CD8-positive, alpha-beta memory T cell (primary cell): ENCODE results near the gene SUPT3H. TPM values are rescaled to one million over a fixed set of nuclear protein-coding genes. Genes with fewer than 3 reads are reported as not detected.

ENCODE experiments used
- CTCF ChIA-PET: fragments of 350-600 bp; sonication (Branson Sonifier 250); formaldehyde crosslinking; loops from one replicate; lab custom pipeline; 2021; ENCODE audit warnings: antibody characterized with exemption; lab: Charles Lee
- POLR2A ChIA-PET: fragments of 350-600 bp; sonication (Branson Sonifier 250); formaldehyde crosslinking; loops from one replicate; lab custom pipeline; 2021; ENCODE audit warnings: antibody characterized with exemption; lab: Charles Lee
- DNase-seq, 5 donors: peaks; one replicate each; pipeline versions ENCODE4 v3.0.0 to v3.0.0-alpha.2; 2020 to 2022; ENCODE audit warnings: mixed read lengths in 1 of 5
- H3K27ac ChIP-seq: one replicate; pipeline ENCODE4 v1.7.0; 2013; ENCODE audit warnings: low read depth, mild to moderate bottlenecking, low read length, moderate library complexity
- H3K27me3 ChIP-seq: 2 replicates; pipeline ENCODE4 v1.7.0; 2013; ENCODE audit warnings: low read length, mild to moderate bottlenecking; ENCODE audit not compliant: insufficient read depth, poor library complexity, severe bottlenecking
- H3K36me3 ChIP-seq: 2 replicates; pipeline ENCODE4 v1.7.0; 2013; ENCODE audit warnings: mild to moderate bottlenecking, low read length, moderate library complexity; ENCODE audit not compliant: insufficient read depth
- H3K4me1 ChIP-seq: 2 replicates; pipeline ENCODE4 v1.7.0; 2013; ENCODE audit warnings: mild to moderate bottlenecking, low read length, moderate library complexity; ENCODE audit not compliant: insufficient read depth
- H3K4me3 ChIP-seq: 2 replicates; pipeline ENCODE4 v1.7.0; 2013; ENCODE audit warnings: mild to moderate bottlenecking, low read length
- H3K9me3 ChIP-seq: 2 replicates; pipeline ENCODE4 v1.7.0; 2013; ENCODE audit warnings: mild to moderate bottlenecking, low read length
- H3K27ac Mint-ChIP-seq, 8 donors: one replicate each; pipeline ENCODE4 v1.8.0; 2020 to 2021; ENCODE audit warnings: mixed read lengths in 8 of 8, mild to moderate bottlenecking in 6 of 8, inconsistent platforms in 3 of 8, moderate library complexity in 3 of 8
- H3K27me3 Mint-ChIP-seq, 2 donors: one replicate each; pipeline ENCODE4 v1.8.0; 2020 to 2021; ENCODE audit warnings: mixed read lengths in 2 of 2, mild to moderate bottlenecking in 1 of 2, moderate library complexity in 1 of 2
- H3K36me3 Mint-ChIP-seq, 3 donors: one replicate each; pipeline ENCODE4 v1.8.0; 2020 to 2021; ENCODE audit warnings: mixed read lengths in 3 of 3, inconsistent platforms in 1 of 3, mild to moderate bottlenecking in 1 of 3
- H3K4me1 Mint-ChIP-seq, 3 donors: one replicate each; pipeline ENCODE4 v1.8.0; 2020 to 2021; ENCODE audit warnings: mixed read lengths in 3 of 3, inconsistent platforms in 1 of 3, mild to moderate bottlenecking in 1 of 3
- H3K4me3 Mint-ChIP-seq, 7 donors: one replicate each; pipeline ENCODE4 v1.8.0; 2020 to 2021; ENCODE audit warnings: mixed read lengths in 7 of 7, mild to moderate bottlenecking in 6 of 7, moderate library complexity in 4 of 7, inconsistent platforms in 2 of 7
- H3K9me3 Mint-ChIP-seq, 5 donors: one replicate each; pipeline ENCODE4 v1.8.0; 2020 to 2022; ENCODE audit warnings: mixed read lengths in 5 of 5, mild to moderate bottlenecking in 3 of 5, moderate library complexity in 2 of 5, inconsistent platforms in 1 of 5
- polyA plus RNA-seq: library from polyadenylated mRNA; unstranded; fragments of 300-500 nt; fragmentation: Illumina TruSeq; gene quantifications from one replicate; pipeline ENCODE4 v1.2.3, GENCODE V29; 2021
- total RNA-seq, 2 experiments: library from RNA; stranded (reverse); gene quantifications; one replicate each; pipeline ENCODE4 v1.2.3, GENCODE V29; 2021

SUPT3H gene
- total and polyA plus RNA-seq, 3 experiments from 2014 or later, result 13.7 to 17.1 (median 14.6) TPM

DNA sequence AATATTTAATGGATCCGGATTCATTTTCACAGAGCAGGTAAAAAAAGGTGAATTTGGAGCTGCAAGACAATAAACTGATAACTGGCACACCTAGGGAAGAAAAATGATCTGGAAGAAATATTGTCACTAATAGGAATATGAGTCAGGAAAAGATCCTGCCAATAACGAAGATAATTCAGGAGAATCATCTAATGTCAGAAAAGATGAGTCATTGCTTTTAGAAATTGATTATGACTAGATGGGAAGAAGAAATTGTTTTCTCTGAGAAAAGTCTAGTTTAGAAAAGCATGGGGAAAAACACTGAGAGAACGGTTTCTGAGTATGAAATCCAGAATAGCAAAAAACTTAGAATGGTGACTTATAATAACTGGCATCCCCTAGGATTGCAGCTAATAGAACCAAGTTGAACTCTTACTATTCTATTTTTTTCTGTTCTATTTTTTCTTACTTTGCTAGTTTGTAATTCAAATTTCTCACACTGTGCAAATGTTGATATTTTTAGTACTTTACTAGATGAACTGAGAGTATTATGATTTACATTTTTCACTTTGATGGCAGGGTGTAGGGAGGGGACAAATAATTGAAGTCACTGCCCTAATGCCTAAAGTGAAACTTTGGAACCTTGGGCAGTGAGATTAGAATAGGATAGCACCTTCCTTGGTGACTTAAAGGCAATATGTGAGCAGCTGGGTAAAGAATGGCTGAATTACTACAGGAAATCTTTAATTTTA, 38.2 kb upstream of the SUPT3H start:
- POLR2A ChIA-PET, result no interaction called here

DNA sequence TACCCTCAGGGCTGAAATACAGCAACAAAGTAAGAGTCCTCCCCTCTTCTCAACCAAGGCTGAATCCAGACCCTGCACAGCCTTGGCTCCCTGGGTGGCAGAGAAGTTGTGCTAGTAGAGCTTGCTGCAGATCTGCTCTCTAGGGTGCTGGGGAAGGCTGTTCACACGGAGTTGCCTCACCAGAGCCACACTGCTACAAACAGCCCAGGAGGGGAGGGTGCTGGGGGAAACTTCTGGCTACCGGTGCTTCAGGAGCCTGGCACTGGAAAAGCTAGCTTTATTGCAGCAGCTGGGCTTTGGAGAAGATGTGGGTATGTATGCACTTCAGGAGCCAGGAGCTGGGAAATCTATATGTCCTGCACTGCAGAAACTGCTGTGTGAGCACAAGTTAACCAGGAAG, 37.6 kb upstream of the SUPT3H start:
- no peak for DNase-seq
- Histone ChIP-seq H3K9me3 (no peaks in the 10 kb centered on the region), H3K27ac (no peak overlapping the region), H3K4me1 (peaks cover 11% of the 10 kb centered on the region), H3K36me3 (no peaks in the 10 kb centered on the region), H3K4me3 (no peak overlapping the region), H3K27me3 (peaks cover 5% of the 10 kb centered on the region)
- POLR2A ChIA-PET, result no interaction called here
- CTCF ChIA-PET, result no interaction called here
- Mint-ChIP-seq H3K36me3 (no peaks in the 10 kb centered on the region), H3K4me1 (peaks cover 11 to 14% (median 13%) of the 10 kb centered on the region in 3 donors), H3K9me3 (no peaks in the 10 kb centered on the region), H3K4me3 (no peak overlapping the region), H3K27me3 (peaks cover 10 to 29% of the 10 kb centered on the region in 2 donors), H3K27ac (no peak overlapping the region)

More for the DNA sequence above, 38.2 kb upstream of the SUPT3H start:
- peaks cover 17% of the 10 kb centered on the region for H3K4me1 ChIP-seq
- H3K9me3 ChIP-seq, result no peaks in the 10 kb centered on the region
- no peak overlapping the region for H3K4me3 Mint-ChIP-seq
- H3K4me3 ChIP-seq, result no peak overlapping the region
- no peak for DNase-seq
- peaks cover 14 to 23% of the 10 kb centered on the region in 2 donors for H3K27me3 Mint-ChIP-seq
- H3K36me3 Mint-ChIP-seq, result no peaks in the 10 kb centered on the region
- no peak overlapping the region for H3K27ac ChIP-seq
- no peak overlapping the region for H3K27ac Mint-ChIP-seq
- H3K27me3 ChIP-seq, result peaks cover 7% of the 10 kb centered on the region
- H3K36me3 ChIP-seq, result no peaks in the 10 kb centered on the region
- peaks cover 17 to 21% (median 19%) of the 10 kb centered on the region in 3 donors for H3K4me1 Mint-ChIP-seq
- CTCF ChIA-PET, result no interaction called here
- no peaks in the 10 kb centered on the region for H3K9me3 Mint-ChIP-seq

DNA sequence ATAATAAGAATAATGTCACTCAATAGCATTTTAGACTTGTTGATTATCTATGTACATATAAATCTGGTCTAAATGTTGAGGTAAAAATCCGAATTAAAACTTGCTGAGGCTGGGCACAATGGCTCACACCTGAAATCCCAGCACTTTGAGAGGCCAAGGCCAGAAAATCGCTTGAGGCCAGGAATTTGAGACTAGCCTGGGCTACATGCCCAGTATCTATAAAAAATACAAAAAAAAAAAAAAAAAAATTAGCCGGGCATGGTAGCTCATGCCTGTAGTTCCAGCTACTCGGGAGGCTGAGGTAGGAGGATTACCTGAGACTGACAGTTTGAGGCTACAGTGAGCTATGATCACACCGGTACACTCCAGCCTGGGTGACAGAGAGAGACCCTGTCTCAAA, 34.2 kb upstream of the SUPT3H start:
- no peaks in the 10 kb centered on the region for H3K36me3 Mint-ChIP-seq
- H3K9me3 ChIP-seq, result no peaks in the 10 kb centered on the region
- H3K27ac Mint-ChIP-seq, result no peak overlapping the region
- H3K4me3 ChIP-seq, result no peak overlapping the region
- no peak overlapping the region for H3K27ac ChIP-seq
- ChIA-PET CTCF (no interaction called here), POLR2A (no interaction called here)
- no peaks in the 10 kb centered on the region for H3K36me3 ChIP-seq
- H3K27me3 ChIP-seq, result no peaks in the 10 kb centered on the region
- no peaks in the 10 kb centered on the region for H3K9me3 Mint-ChIP-seq
- no peak for DNase-seq
- peaks cover 2 to 15% of the 10 kb centered on the region in 2 donors for H3K27me3 Mint-ChIP-seq
- no peaks in the 10 kb centered on the region for H3K4me1 Mint-ChIP-seq
- no peak overlapping the region for H3K4me3 Mint-ChIP-seq
- no peaks in the 10 kb centered on the region for H3K4me1 ChIP-seq

DNA sequence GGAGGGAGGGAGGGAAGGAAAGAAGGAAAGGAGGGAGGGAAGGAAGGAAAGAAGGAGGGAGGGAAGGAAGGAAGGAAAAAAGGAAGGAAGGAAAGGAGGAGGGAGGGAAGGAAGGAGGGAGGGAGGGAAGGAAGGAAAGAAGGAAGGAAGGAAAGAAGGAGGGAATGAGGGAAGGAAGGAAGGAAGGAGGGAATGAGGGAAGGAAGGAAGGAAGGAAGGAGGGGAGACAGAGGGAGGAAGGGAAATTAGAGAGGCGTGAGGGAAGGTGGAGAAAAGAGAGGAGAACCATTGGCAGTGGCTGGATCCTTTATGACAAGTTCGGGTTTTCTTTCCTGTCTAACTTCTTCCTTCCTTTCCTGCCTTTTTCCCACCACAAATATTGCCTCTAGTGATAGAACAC, 22.3 kb upstream of the SUPT3H start:
- no peaks in the 10 kb centered on the region for H3K9me3 Mint-ChIP-seq
- DNase-seq, result no peak
- Histone ChIP-seq H3K27ac (no peak overlapping the region), H3K36me3 (no peaks in the 10 kb centered on the region), H3K9me3 (no peaks in the 10 kb centered on the region), H3K4me3 (no peak overlapping the region), H3K27me3 (no peaks in the 10 kb centered on the region), H3K4me1 (no peaks in the 10 kb centered on the region)
- no peak overlapping the region for H3K4me3 Mint-ChIP-seq
- peaks cover 0 to 4% (median 2%) of the 10 kb centered on the region in 3 donors for H3K36me3 Mint-ChIP-seq
- POLR2A ChIA-PET, result interaction anchor here (0.6 kb wide), 1 partner anchor 15 kb away, joined by 5 read pairs; no protein-coding TSS in a partner anchor
- no peak overlapping the region for H3K27ac Mint-ChIP-seq
- H3K27me3 Mint-ChIP-seq, result peaks cover 5 to 31% of the 10 kb centered on the region in 2 donors
- no peaks in the 10 kb centered on the region for H3K4me1 Mint-ChIP-seq
- CTCF ChIA-PET, result no interaction called here

DNA sequence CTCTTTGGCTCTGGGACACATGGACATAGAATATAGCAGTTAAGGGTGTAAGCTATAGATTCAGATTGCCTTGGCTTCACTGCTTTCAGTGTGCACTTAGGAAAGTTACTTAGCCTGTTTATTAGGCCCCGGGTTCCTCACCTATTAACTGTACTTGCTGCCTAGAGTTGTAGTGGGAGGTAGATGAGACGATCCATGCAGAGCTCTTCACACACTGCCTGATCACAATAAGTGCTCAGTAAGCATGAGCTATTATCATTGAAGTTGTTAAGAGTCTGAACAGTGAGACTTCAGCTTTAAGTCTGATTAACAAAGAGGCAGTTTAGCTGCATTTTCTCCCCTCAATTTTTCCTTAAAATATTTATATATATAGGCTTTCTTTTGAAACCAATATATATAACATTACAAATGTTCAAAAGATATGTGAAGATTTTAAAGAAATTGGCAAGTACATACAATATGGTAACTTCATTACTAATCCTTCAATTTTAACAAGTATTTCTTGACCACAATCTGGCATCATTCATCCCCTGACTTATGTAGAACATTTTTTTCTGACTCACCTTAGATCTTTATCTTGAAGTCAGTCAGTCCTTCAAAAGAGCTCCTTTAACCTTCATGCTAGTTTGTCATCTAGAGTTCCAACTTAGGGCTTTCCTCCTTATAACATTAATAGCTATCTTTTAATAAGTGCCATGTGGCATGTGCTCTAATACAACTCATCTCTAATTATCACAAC, 20.5 kb upstream of the SUPT3H start:
- no peaks in the 10 kb centered on the region for H3K36me3 ChIP-seq
- no peaks in the 10 kb centered on the region for H3K27me3 ChIP-seq
- POLR2A ChIA-PET, result no interaction called here
- Mint-ChIP-seq H3K27me3 (peaks cover 4 to 21% of the 10 kb centered on the region in 2 donors), H3K9me3 (peaks cover 0 to 6% (median 3%) of the 10 kb centered on the region in 5 donors), H3K4me3 (no peak overlapping the region), H3K36me3 (peaks cover 0 to 4% (median 3%) of the 10 kb centered on the region in 3 donors), H3K4me1 (no peaks in the 10 kb centered on the region), H3K27ac (no peak overlapping the region)
- H3K4me3 ChIP-seq, result no peak overlapping the region
- CTCF ChIA-PET, result no interaction called here
- H3K9me3 ChIP-seq, result no peaks in the 10 kb centered on the region
- H3K4me1 ChIP-seq, result no peaks in the 10 kb centered on the region
- DNase-seq, result no peak
- no peak overlapping the region for H3K27ac ChIP-seq

DNA sequence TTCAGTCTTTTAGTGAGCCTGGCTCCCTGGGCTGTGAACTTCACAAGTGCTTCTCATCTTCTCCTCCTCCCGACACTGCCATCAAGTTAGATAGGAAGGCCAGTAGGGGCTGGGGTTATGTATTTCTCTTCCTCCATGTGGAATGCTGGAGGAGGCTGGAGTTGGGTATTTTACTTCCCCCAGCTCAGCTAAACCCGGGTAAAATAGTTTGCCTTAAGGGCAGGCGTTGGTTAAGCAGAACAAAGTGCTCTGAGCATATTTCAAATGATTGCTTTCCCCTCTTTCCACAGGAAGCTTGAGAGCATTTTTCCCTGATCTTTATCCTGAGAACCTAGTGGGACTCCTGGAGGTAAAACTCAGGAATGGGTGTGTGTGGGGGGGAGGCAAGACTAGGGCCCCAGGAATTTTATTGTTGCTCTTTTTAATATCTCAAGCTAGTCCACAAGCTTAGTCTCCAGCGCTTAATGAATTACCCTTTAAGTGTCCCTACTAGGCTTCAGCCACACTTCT, 16.9 kb upstream of the SUPT3H start:
- H3K27ac ChIP-seq, result no peak overlapping the region
- H3K36me3 ChIP-seq, result no peaks in the 10 kb centered on the region
- H3K27me3 ChIP-seq, result no peaks in the 10 kb centered on the region
- CTCF ChIA-PET, result interaction anchor here (1.3 kb wide), 1 partner anchor 9 kb away, joined by 3 read pairs; no protein-coding TSS in a partner anchor
- POLR2A ChIA-PET, result no interaction called here
- H3K4me3 ChIP-seq, result no peak overlapping the region
- H3K4me1 ChIP-seq, result no peaks in the 10 kb centered on the region
- no peaks in the 10 kb centered on the region for H3K4me1 Mint-ChIP-seq
- H3K27ac Mint-ChIP-seq, result no peak overlapping the region
- no peaks in the 10 kb centered on the region for H3K9me3 ChIP-seq
- no peak for DNase-seq
- H3K4me3 Mint-ChIP-seq, result no peak overlapping the region
- H3K9me3 Mint-ChIP-seq, result peaks cover 8 to 12% (median 10%) of the 10 kb centered on the region in 5 donors
- H3K27me3 Mint-ChIP-seq, result peaks cover 0 to 7% of the 10 kb centered on the region in 2 donors
- peaks cover 0 to 15% (median 5%) of the 10 kb centered on the region in 3 donors for H3K36me3 Mint-ChIP-seq

DNA sequence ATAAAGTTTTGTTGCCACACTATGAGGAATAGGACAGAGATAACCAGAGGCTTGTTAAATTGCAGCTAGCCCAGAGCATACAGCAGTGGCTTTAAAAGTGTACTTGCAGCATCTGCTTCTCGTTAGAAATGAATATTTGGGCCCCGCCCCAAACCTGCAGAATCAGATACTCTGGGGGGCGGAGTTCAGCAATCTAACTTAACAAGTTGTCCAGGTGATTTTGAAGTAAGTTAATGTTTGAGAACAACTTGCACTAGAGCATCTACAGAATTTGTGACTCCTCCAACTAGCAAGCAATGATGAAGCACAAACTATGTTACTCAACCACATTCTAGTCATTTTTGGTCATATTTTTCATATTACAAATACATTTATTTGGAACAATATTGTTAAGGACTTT, 10.6 kb upstream of the SUPT3H start:
- Mint-ChIP-seq H3K4me1 (no peaks in the 10 kb centered on the region), H3K4me3 (no peak overlapping the region), H3K27me3 (peaks cover 0 to 15% of the 10 kb centered on the region in 2 donors), H3K9me3 (peaks cover 4 to 10% (median 8%) of the 10 kb centered on the region in 5 donors), H3K27ac (no peak overlapping the region), H3K36me3 (peaks cover 0 to 15% (median 3%) of the 10 kb centered on the region in 3 donors)
- no peaks in the 10 kb centered on the region for H3K9me3 ChIP-seq
- no peak overlapping the region for H3K27ac ChIP-seq
- CTCF ChIA-PET, result no interaction called here
- H3K27me3 ChIP-seq, result no peaks in the 10 kb centered on the region
- DNase-seq, result no peak
- no peaks in the 10 kb centered on the region for H3K36me3 ChIP-seq
- POLR2A ChIA-PET, result no interaction called here
- H3K4me1 ChIP-seq, result no peaks in the 10 kb centered on the region
- no peak overlapping the region for H3K4me3 ChIP-seq

DNA sequence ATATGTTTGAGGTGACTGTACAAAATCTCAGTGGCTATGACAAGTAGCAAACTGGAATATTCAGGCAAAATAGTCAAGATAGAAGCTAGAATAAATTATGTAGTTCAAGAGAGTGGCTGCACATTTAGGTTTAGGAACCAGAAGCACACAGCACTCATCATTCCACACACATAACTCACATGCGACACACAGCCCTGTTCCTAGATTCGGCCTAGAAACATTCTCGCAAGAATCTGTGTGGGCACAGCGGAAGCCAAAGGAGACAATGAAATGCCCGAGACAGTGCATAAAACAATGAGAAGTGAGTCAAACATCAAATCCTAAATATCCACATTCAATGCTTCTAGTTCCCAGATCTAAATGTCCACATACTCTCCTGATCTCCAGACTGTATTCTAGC, 9.5 kb upstream of the SUPT3H start:
- H3K27ac Mint-ChIP-seq, result no peak overlapping the region

More for the DNA sequence above, 9.5 kb upstream of the SUPT3H start:
- no peak for DNase-seq
- Mint-ChIP-seq H3K27me3 (peaks cover 0 to 11% of the 10 kb centered on the region in 2 donors), H3K9me3 (peaks cover 0 to 4% (median 3%) of the 10 kb centered on the region in 5 donors), H3K4me1 (no peaks in the 10 kb centered on the region), H3K36me3 (peaks cover 0 to 8% (median 0%) of the 10 kb centered on the region in 3 donors), H3K4me3 (no peak overlapping the region)
- H3K4me3 ChIP-seq, result no peak overlapping the region
- H3K4me1 ChIP-seq, result no peaks in the 10 kb centered on the region
- ChIA-PET CTCF (interaction anchor here (0.7 to 1.6 kb wide), 2 partner anchors 9 to 328 kb away, joined by 3 to 5 read pairs; partner anchors contain the start of gene SUPT3H), POLR2A (no interaction called here)
- no peaks in the 10 kb centered on the region for H3K36me3 ChIP-seq
- no peaks in the 10 kb centered on the region for H3K27me3 ChIP-seq
- no peak overlapping the region for H3K27ac ChIP-seq
- no peaks in the 10 kb centered on the region for H3K9me3 ChIP-seq
